MM.1S (cell line): Measurements from ENCODE around the gene ADPRS.

Experiments used
- DNase-seq: peaks from one replicate; pipeline ENCODE4 v3.0.0-alpha.2; 2015
- H2AFZ ChIP-seq: fragments of 300-600 bp; sonication (generic); 2 replicates; pipeline ENCODE4 v1.6.0; 2016; ENCODE audit warnings: antibody characterized with exemption, low read length
- H3F3A ChIP-seq: fragments of 300-600 bp; sonication (generic); 2 replicates; pipeline ENCODE4 v1.6.1; 2016; ENCODE audit warnings: mild to moderate bottlenecking, antibody characterized with exemption, low read length, moderate library complexity, mixed read lengths; ENCODE audit not compliant: insufficient read depth
- H3K27ac ChIP-seq: fragments of 300-600 bp; sonication (generic); 2 replicates; pipeline ENCODE4 v1.5.1; 2016; ENCODE audit warnings: mild to moderate bottlenecking, low read length
- H3K27me3 ChIP-seq: fragments of 300-600 bp; sonication (generic); replicated peaks from 2 replicates; pipeline ENCODE4 v1.6.0; 2016; ENCODE audit warnings: low read length; ENCODE audit not compliant: insufficient read depth
- H3K36me3 ChIP-seq: fragments of 300-600 bp; sonication (generic); replicated peaks from 2 replicates; pipeline ENCODE4 v1.6.1; 2016; ENCODE audit warnings: mild to moderate bottlenecking, low read length, mixed read lengths; ENCODE audit not compliant: insufficient read depth
- H3K4me1 ChIP-seq: fragments of 300-600 bp; sonication (generic); 2 replicates; pipeline ENCODE4 v1.6.1; 2016; ENCODE audit warnings: low read length, mixed read lengths
- H3K4me2 ChIP-seq: fragments of 300-600 bp; sonication (generic); 2 replicates; pipeline ENCODE4 v1.6.0; 2016; ENCODE audit warnings: low read depth, low read length
- H3K4me3 ChIP-seq: fragments of 300-600 bp; sonication (generic); 2 replicates; pipeline ENCODE4 v1.5.1; 2016; ENCODE audit warnings: low read length, mixed read lengths
- H3K79me2 ChIP-seq: fragments of 300-600 bp; sonication (generic); 2 replicates; pipeline ENCODE4 v1.6.1; 2016; ENCODE audit warnings: mixed run types, low read length, mixed read lengths
- H3K9ac ChIP-seq: fragments of 300-600 bp; sonication (generic); 2 replicates; pipeline ENCODE4 v1.6.1; 2016; ENCODE audit warnings: low read length, mixed read lengths
- H3K9me2 ChIP-seq: fragments of 300-600 bp; sonication (generic); replicated peaks from 2 replicates; pipeline ENCODE4 v1.6.1; 2016; ENCODE audit warnings: mild to moderate bottlenecking, low read length, mixed read lengths; ENCODE audit not compliant: insufficient read depth
- H3K9me3 ChIP-seq: fragments of 300-600 bp; sonication (generic); replicated peaks from 2 replicates; pipeline ENCODE4 v1.6.1; 2016; ENCODE audit warnings: mild to moderate bottlenecking, low read length, mixed read lengths; ENCODE audit not compliant: insufficient read depth
- H4K20me1 ChIP-seq: fragments of 300-600 bp; sonication (generic); 2 replicates; pipeline ENCODE4 v1.6.1; 2016; ENCODE audit warnings: mild to moderate bottlenecking, low read length, moderate library complexity, mixed read lengths; ENCODE audit not compliant: insufficient read depth
- EZH2 ChIP-seq: fragments of 300-600 bp; sonication (generic); optimal IDR thresholded peaks from 2 replicates; pipeline ENCODE3; 2017; ENCODE audit warnings: low read depth, mild to moderate bottlenecking, antibody characterized with exemption, low read length, mixed read lengths
- EZH2phosphoT487 ChIP-seq: fragments of 300-600 bp; sonication (generic); IDR thresholded peaks from 2 replicates; pipeline ENCODE4 v1.6.1; 2018; ENCODE audit warnings: antibody characterized with exemption, low read length
- TF ChIP-seq, protein P1 (sequence below): fragments of 300-600 bp; sonication (generic); IDR thresholded peaks from 2 replicates; pipeline ENCODE4 v1.5.1; 2016; ENCODE audit warnings: antibody characterized with exemption, low read length, mixed read lengths

Gene ADPRS

DNA sequence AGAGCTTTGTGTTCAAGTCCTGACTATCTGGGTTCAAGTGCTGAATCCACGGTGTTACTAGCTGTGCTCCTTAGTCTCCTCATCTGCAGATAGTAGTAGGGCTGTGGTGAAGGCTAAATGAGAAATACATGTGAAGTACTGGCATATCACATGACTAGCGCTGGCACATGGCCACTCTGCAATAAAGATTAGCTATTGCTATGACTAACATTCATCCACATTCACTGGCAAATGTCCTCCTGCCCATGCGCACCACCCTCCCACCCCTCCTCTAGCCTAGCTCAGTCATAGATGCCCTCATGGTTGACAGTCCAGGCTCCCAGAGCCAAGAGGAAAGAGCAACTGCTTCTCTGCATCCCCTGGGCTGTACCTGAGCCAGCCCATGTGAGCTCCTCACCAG, 44.8 kb downstream of the ADPRS start:
- TF ChIP-seq, protein P1, sequence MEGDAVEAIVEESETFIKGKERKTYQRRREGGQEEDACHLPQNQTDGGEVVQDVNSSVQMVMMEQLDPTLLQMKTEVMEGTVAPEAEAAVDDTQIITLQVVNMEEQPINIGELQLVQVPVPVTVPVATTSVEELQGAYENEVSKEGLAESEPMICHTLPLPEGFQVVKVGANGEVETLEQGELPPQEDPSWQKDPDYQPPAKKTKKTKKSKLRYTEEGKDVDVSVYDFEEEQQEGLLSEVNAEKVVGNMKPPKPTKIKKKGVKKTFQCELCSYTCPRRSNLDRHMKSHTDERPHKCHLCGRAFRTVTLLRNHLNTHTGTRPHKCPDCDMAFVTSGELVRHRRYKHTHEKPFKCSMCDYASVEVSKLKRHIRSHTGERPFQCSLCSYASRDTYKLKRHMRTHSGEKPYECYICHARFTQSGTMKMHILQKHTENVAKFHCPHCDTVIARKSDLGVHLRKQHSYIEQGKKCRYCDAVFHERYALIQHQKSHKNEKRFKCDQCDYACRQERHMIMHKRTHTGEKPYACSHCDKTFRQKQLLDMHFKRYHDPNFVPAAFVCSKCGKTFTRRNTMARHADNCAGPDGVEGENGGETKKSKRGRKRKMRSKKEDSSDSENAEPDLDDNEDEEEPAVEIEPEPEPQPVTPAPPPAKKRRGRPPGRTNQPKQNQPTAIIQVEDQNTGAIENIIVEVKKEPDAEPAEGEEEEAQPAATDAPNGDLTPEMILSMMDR: no peak
- no peak for TF ChIP-seq EZH2phosphoT487
- no peak for TF ChIP-seq EZH2
- H3K9me3 ChIP-seq: no peaks in the 10 kb centered on the region
- H3K9ac ChIP-seq: no peak overlapping the region
- H3K27ac ChIP-seq: no peak overlapping the region
- H4K20me1 ChIP-seq: no peaks in the 10 kb centered on the region
- H3K4me1 ChIP-seq: no peaks in the 10 kb centered on the region
- H3K9me2 ChIP-seq: no peaks in the 10 kb centered on the region
- H3F3A ChIP-seq: no peaks in the 10 kb centered on the region
- no peak overlapping the region for H2AFZ ChIP-seq
- no peaks in the 10 kb centered on the region for H3K79me2 ChIP-seq
- no peak overlapping the region for H3K4me2 ChIP-seq
- H3K36me3 ChIP-seq: no peaks in the 10 kb centered on the region
- H3K4me3 ChIP-seq: no peak overlapping the region
- DNase-seq: no peak
- no peaks in the 10 kb centered on the region for H3K27me3 ChIP-seq

DNA sequence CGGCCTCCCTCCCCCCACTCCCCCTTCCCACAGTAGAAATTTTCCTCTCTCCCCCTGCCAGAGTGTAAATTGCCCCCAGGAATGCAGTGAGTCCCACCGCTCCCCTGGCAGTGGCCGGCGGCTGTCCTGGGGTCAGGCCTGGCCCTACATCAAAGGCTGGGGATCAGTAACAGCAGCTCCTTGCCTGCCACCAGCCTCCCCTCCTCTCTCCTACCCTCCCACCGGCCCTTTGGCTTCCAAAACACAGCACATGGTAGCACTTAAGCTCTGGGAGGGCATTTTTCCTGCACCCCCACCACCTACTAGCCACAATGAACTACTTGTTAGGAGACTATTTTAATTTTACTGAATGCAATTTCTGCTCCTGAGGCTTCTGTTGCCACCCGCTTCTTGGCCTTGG, 45.3 kb downstream of the ADPRS start:
- Histone ChIP-seq H3K4me3 (no peak overlapping the region), H3K9me2 (no peaks in the 10 kb centered on the region), H4K20me1 (no peaks in the 10 kb centered on the region), H3K27me3 (no peaks in the 10 kb centered on the region), H2AFZ (no peak overlapping the region), H3K36me3 (no peaks in the 10 kb centered on the region), H3K4me2 (no peak overlapping the region), H3F3A (no peaks in the 10 kb centered on the region), H3K9ac (no peak overlapping the region), H3K79me2 (no peaks in the 10 kb centered on the region), H3K4me1 (no peaks in the 10 kb centered on the region), H3K9me3 (no peaks in the 10 kb centered on the region), H3K27ac (no peak overlapping the region)
- TF ChIP-seq EZH2phosphoT487 (no peak), EZH2 (no peak)
- TF ChIP-seq, protein P1: no peak
- no peak for DNase-seq

DNA sequence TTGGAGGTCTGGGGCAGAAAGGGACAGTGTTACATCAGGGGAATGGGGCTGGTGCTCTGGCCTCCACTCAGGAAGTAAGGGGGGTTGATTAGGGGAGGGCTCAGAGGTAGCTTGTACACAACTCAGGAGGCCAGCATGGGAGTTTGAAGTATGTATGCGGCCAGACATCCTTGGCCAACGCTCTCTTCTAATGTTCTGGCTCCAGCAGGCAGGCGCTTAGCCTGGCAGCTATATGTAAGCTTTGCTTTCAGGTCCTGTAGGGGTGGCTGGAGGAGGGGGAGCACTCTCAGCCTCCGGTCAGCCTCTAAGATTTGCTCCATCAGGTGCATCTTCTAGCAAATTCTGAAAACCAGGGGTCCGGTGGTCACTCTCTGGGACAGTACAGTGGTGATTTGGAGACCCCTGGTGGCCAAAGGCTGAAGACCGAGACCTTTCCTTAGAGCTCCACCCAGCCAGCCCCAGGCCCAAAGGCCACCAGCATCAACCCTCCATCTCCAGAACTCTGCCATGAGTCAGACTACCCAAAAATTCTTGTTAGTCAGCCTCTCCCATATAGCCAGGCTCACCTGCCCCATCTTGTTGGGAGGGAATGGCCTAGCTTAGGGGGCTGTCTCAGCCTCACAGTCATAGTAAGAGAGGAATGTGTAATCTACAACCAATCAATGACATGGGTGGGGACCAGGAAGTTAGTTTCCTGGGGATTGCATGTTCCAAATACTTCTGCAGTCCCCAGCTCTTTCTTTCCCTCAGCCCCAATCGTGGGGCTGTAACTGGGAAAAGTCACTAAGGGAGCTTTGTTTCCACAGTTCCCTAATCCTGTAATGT, 46.0 kb downstream of the ADPRS start:
- Histone ChIP-seq H3K9ac (no peak overlapping the region), H3K79me2 (peaks cover 5% of the 10 kb centered on the region; the same call in 1 of the 2 replicates)
- TF ChIP-seq, protein P1: peak; percentile 62
- TF ChIP-seq EZH2phosphoT487 (no peak), EZH2 (no peak)

More for the DNA sequence above, 46.0 kb downstream of the ADPRS start:
- Histone ChIP-seq H3K4me3 (no peak overlapping the region), H2AFZ (no peak overlapping the region), H3K27ac (no peak overlapping the region), H3K4me1 (no peaks in the 10 kb centered on the region), H3K4me2 (no peak overlapping the region), H4K20me1 (no peaks in the 10 kb centered on the region), H3K9me3 (no peaks in the 10 kb centered on the region), H3K9me2 (no peaks in the 10 kb centered on the region), H3F3A (no peaks in the 10 kb centered on the region), H3K27me3 (no peaks in the 10 kb centered on the region), H3K36me3 (0 out of 2 replicates have a peak, but pooled peaks cover 4% of the 10 kb centered on the region)
- DNase-seq: no peak
